ENCODE data around the gene PEA15. TPM values are rescaled to one million over a fixed set of nuclear protein-coding genes. Genes with fewer than 3 reads are reported as not detected.

Gene PEA15
- total RNA-seq, 1 donor from 2014 or later: 175 TPM

DNA sequence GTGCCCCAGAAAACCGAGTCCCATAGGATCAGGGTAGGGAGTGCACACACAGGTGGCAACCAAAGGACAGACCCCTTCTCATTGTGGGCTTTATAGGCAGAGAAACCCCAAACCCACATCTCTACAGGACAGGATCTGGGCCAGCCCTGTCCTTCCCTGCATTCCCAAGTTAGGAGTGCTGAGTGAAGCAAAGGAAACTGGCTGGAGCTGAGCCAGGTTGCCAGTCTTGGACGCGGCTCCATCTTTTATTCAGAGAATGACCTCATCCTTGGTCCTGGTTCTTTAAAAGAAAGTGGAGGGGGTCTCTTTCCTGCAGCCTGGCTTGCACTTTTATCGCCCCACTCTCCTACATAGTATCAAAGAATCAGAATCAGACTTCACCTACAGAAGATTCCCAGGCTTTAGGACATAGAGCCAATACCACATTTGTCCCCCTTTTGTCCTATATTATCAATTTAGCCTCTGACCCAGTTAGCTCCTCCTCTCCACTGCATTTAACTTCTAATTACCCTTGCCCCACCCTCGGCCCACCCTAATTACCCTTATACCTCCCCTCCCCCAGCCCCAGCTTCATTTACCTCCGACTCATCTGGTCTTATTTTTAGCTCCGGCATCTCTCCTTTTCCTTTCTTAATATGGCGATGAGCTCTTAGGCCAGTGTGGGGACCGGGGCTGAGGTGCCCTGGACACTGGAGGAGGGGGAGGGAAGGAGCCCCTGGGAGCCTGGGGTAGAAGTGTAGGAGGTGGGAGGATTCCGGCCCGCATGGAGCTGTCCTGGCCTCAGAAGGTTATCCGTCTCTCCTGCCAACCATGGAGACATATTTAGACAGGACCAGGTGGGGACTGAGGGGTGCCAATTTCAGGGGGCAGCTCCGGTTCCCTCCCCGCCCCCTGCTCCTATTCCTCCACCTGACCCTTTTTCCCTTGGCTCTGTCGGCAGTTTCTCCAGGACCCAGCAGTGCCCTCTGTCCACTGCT lies 15.2 kb upstream of the PEA15 start, which contains the start of gene CASQ1:
Gene CASQ1, plus strand, starts transcription at position 927 of the 977 bp plus-strand sequence. CDS start 177 bp downstream, outside the sequence.
- no peaks in the 10 kb centered on the region for H3K27me3 ChIP-seq
- no peaks in the 10 kb centered on the region for H3K9me3 ChIP-seq
- peaks cover 4% of the 10 kb centered on the region for H3K4me1 ChIP-seq
- intact Hi-C loops (cut with DNase I): loop anchor here (10.0 kb wide), 1 partner anchor 65 kb away; no protein-coding TSS in a partner anchor
- ATAC-seq (no peak), DNase-seq (no peak)
- H3K36me3 ChIP-seq: no peaks in the 10 kb centered on the region
- TF ChIP-seq, protein P1, sequence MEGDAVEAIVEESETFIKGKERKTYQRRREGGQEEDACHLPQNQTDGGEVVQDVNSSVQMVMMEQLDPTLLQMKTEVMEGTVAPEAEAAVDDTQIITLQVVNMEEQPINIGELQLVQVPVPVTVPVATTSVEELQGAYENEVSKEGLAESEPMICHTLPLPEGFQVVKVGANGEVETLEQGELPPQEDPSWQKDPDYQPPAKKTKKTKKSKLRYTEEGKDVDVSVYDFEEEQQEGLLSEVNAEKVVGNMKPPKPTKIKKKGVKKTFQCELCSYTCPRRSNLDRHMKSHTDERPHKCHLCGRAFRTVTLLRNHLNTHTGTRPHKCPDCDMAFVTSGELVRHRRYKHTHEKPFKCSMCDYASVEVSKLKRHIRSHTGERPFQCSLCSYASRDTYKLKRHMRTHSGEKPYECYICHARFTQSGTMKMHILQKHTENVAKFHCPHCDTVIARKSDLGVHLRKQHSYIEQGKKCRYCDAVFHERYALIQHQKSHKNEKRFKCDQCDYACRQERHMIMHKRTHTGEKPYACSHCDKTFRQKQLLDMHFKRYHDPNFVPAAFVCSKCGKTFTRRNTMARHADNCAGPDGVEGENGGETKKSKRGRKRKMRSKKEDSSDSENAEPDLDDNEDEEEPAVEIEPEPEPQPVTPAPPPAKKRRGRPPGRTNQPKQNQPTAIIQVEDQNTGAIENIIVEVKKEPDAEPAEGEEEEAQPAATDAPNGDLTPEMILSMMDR (IDR thresholded peaks at IDR 0.05): no peak
- H3K4me3 ChIP-seq: no peak within 1 kb of the TSS
- no peak within 1 kb of the TSS for H3K27ac ChIP-seq

DNA sequence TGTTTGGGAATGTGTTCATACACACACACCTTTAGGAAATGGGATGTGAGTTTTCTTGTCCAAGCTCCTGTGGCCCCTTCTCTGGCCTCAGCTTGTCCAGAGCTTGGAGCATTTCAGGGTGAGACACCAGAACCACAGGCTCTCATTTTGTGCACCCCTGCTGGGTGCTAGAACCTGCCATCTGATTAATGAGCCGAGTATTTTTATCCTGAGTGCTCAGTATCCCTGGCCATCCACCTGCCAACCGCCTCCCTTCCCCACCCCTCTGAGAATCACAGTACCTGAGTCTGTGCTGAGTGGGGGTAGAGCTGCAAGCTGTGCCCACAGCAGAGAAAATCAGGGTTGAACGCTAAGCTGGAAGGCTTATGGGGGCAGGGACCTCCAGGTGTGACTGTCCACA lies 13.4 kb upstream of the PEA15 start:
- Histone ChIP-seq H3K9me3 (no peaks in the 10 kb centered on the region), H3K27me3 (no peaks in the 10 kb centered on the region), H3K4me3 (no peak overlapping the region), H3K36me3 (no peaks in the 10 kb centered on the region), H3K4me1 (peaks cover 4% of the 10 kb centered on the region), H3K27ac (no peak overlapping the region)
- TF ChIP-seq, protein P1 (IDR thresholded peaks at IDR 0.05): no peak
- no peak for ATAC-seq
- intact Hi-C loops (cut with DNase I): loop anchor here (10.0 kb wide), 1 partner anchor 63 kb away; no protein-coding TSS in a partner anchor
- no peak for DNase-seq

DNA sequence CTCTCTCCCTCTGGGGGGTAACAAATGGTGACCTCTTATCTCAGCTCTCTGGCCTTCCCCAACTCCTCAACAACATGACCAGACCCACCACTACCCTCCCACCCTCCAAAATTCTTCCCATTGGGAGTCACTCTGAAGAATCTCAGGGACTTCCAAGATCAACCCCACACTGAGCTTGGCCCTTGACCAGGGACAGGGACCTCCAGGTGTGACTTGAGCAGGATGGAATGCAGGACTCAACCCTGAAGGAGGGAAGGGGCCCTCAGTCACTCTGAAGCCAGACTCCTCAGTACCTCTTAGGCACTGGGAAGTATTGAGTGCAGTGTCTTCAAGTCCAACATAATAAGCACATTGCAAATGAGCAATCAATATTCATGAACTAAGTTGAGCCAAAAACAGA lies 12.9 kb upstream of the PEA15 start:
- no peak overlapping the region for H3K27ac ChIP-seq
- H3K36me3 ChIP-seq: no peaks in the 10 kb centered on the region
- peaks cover 4% of the 10 kb centered on the region for H3K4me1 ChIP-seq
- no peak for DNase-seq
- TF ChIP-seq, protein P1 (IDR thresholded peaks at IDR 0.05): no peak
- intact Hi-C loops (cut with DNase I): loop anchor here (10.0 kb wide), 1 partner anchor 63 kb away; no protein-coding TSS in a partner anchor
- no peaks in the 10 kb centered on the region for H3K27me3 ChIP-seq
- H3K4me3 ChIP-seq: no peak overlapping the region
- ATAC-seq: no peak
- H3K9me3 ChIP-seq: no peaks in the 10 kb centered on the region

DNA sequence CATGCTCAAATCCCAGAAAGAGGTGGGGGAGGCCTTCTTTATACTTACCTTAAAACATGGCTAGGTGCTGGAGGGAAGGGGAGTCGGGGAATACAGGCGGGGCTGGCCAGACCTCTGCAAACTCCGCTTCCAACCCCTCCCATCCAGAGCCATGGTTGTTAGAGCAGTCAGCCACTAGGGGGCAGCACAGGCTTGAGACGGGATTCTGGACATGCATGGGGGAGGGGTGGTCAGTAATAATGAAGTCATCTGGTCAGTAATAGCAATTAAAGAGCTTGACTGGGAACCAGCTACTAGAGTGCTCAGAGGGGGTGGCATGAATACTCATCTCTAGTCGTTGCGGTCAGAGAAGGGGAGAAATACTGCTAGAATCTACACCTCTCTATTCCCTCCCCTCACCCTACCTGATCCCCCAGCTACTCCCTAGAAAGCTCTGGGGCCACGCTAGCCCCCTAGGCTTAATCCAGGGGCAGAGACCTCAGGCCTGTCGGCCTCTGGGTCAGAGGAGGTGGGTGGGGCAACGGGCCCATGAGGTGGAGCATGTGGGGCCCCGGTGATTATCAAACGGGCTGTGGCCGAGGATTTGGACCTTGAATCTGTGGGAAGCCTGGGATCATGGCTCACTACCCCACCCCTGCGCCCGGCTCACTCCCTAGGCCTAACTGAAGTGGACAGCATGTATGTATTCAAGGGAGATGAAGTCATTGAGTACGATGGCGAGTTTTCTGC lies 11.9 kb upstream of the PEA15 start:
- ATAC-seq (peak; percentile 96), DNase-seq (peak; percentile 86)
- Histone ChIP-seq H3K36me3 (no peaks in the 10 kb centered on the region), H3K27ac (no peak overlapping the region), H3K9me3 (no peaks in the 10 kb centered on the region), H3K4me1 (peaks cover 4% of the 10 kb centered on the region), H3K4me3 (no peak overlapping the region), H3K27me3 (no peaks in the 10 kb centered on the region)
- intact Hi-C loops (cut with DNase I): loop anchor here (10.0 kb wide), 1 partner anchor 62 kb away; no protein-coding TSS in a partner anchor
- TF ChIP-seq, protein P1 (IDR thresholded peaks at IDR 0.05): peak; percentile 94

DNA sequence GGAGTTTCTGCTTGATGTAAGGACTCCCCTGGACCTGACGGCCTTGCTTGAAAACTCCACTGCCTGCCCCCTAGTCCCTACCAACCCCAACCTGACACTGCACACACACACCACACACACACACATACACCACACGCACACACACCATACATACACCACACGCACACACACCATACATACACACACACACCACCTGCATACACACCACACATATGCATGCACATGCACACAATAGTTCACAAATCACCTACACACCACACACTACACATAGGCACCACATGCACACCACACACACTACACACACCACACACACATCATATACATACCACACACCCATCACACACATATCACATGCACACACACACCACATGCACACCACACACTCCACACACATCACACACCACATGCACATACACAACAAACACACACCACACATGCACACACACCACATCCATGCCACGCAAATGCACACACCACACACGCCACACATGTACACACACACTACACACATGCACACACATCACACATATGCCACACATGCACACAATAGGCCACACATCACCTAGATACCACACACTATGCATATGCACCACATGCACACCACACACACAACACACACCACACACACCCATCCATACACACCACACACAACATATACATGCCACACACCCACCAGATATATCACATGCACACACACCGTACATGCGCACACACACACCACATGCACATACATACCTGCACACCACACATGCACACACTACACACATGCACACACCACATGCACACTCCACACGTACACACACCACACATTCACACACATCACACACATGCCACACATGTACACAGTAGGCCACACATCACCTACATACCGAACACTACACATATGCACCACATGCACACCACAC lies 11.1 kb upstream of the PEA15 start:
- DNase-seq (no peak), ATAC-seq (no peak)
- Histone ChIP-seq H3K4me3 (no peak overlapping the region), H3K9me3 (no peaks in the 10 kb centered on the region), H3K27me3 (no peaks in the 10 kb centered on the region), H3K36me3 (no peaks in the 10 kb centered on the region), H3K4me1 (peaks cover 4% of the 10 kb centered on the region), H3K27ac (no peak overlapping the region)
- TF ChIP-seq, protein P1 (IDR thresholded peaks at IDR 0.05): no peak
- intact Hi-C loops (cut with DNase I): loop anchor here (10.0 kb wide), 1 partner anchor 61 kb away; no protein-coding TSS in a partner anchor
